IMR-90 (cell line): ENCODE results near the gene PADI1. TPM values are rescaled to one million over a fixed set of nuclear protein-coding genes. Genes with fewer than 3 reads are reported as not detected.

Source experiments
- ATAC-seq: fragments of 200-7000 bp; cut with Tn5 transposase; 2 replicates; pipeline ENCODE4 v1.9.1; 2020; ENCODE audit warnings: low read depth, mild to moderate bottlenecking, moderate library complexity
- BruUV-seq: library from RNA; stranded (reverse); fragments of 400-500 nt; replicated peaks from 2 replicates; lab custom pipeline; 2021; lab: Mats Ljungman, UMichigan
- CTCF ChIA-PET: fragments of 300-600 bp; formaldehyde crosslinking; extraction: SDS; loops from one replicate; lab custom pipeline; 2021; ENCODE audit warnings: antibody characterized with exemption; lab: Yijun Ruan, JAX
- POLR2A ChIA-PET: fragments of 300-600 bp; sonication (Branson Sonifier 250); formaldehyde crosslinking; loops from one replicate; lab custom pipeline; 2022; ENCODE audit warnings: antibody characterized with exemption; ENCODE audit not compliant: unreplicated experiment; lab: Charles Lee
- DNase-seq: peaks from one replicate; pipeline ENCODE4 v3.0.0; 2013
- H2AFZ ChIP-seq: replicated peaks from 2 replicates; pipeline ENCODE3; 2013; ENCODE audit warnings: low read length, mild to moderate bottlenecking; ENCODE audit not compliant: poor library complexity
- H2AK5ac ChIP-seq: 2 replicates; pipeline ENCODE4 v1.6.1; 2013; ENCODE audit warnings: low read depth, low read length, inconsistent platforms
- H2AK9ac ChIP-seq: replicated peaks from 2 replicates; pipeline ENCODE3; 2013; ENCODE audit warnings: mild to moderate bottlenecking, low read depth, low read length, moderate library complexity; ENCODE audit not compliant: poor library complexity
- H2BK120ac ChIP-seq: 2 replicates; pipeline ENCODE4 v1.6.1; 2013; ENCODE audit warnings: low read depth, low read length, inconsistent platforms
- H2BK15ac ChIP-seq: 3 replicates; pipeline ENCODE4 v1.6.1; 2013; ENCODE audit warnings: low read depth, low read length, inconsistent platforms
- H2BK20ac ChIP-seq: 2 replicates; pipeline ENCODE4 v1.6.1; 2013; ENCODE audit warnings: low read depth, mild to moderate bottlenecking, inconsistent platforms, low read length, moderate library complexity
- H2BK5ac ChIP-seq: 2 replicates; pipeline ENCODE4 v1.6.1; 2013; ENCODE audit warnings: mild to moderate bottlenecking, low read depth, low read length, inconsistent platforms; ENCODE audit not compliant: poor library complexity, severe bottlenecking
- H3K14ac ChIP-seq: replicated peaks from 2 replicates; pipeline ENCODE4 v1.6.1; 2013; ENCODE audit warnings: low read depth, low read length, inconsistent platforms
- H3K18ac ChIP-seq: 2 replicates; pipeline ENCODE4 v1.6.1; 2013; ENCODE audit warnings: low read depth, low read length, control low read depth
- H3K23ac ChIP-seq: 2 replicates; pipeline ENCODE4 v1.6.1; 2013; ENCODE audit warnings: low read depth, low read length, inconsistent platforms
- H3K27ac ChIP-seq: 2 replicates; pipeline ENCODE4 v1.5.1; 2013; ENCODE audit warnings: mild to moderate bottlenecking, control low read depth, low read length; ENCODE audit not compliant: insufficient read depth
- H3K27me3 ChIP-seq: 2 replicates; pipeline ENCODE4 v1.6.1; 2013; ENCODE audit warnings: low read length; ENCODE audit not compliant: control insufficient read depth, insufficient read depth
- H3K36me3 ChIP-seq: 2 replicates; pipeline ENCODE4 v1.6.1; 2013; ENCODE audit warnings: low read length, mixed read lengths; ENCODE audit not compliant: control insufficient read depth, insufficient read depth
- H3K4ac ChIP-seq: 2 replicates; pipeline ENCODE4 v1.6.1; 2013; ENCODE audit warnings: low read depth, low read length, inconsistent platforms
- H3K4me1 ChIP-seq: 2 replicates; pipeline ENCODE4 v1.6.1; 2013; ENCODE audit warnings: low read length, mixed read lengths; ENCODE audit not compliant: control insufficient read depth, insufficient read depth
- H3K4me2 ChIP-seq: 2 replicates; pipeline ENCODE4 v1.6.1; 2013; ENCODE audit warnings: low read depth, mild to moderate bottlenecking, control low read depth, low read length, moderate library complexity
- H3K4me3 ChIP-seq: 2 replicates; pipeline ENCODE4 v1.5.1; 2013; ENCODE audit warnings: low read depth, mild to moderate bottlenecking, control low read depth, low read length, moderate library complexity; ENCODE audit not compliant: insufficient read depth
- H3K56ac ChIP-seq: 2 replicates; pipeline ENCODE4 v1.6.1; 2013; ENCODE audit warnings: low read length, inconsistent platforms; ENCODE audit not compliant: insufficient read depth; ENCODE audit errors: extremely low read depth
- H3K79me1 ChIP-seq, 2 experiments: 2 replicates each; pipeline ENCODE4 v1.6.1; 2013; ENCODE audit warnings: low read length in 2 of 2, inconsistent platforms in 1 of 2, low read depth in 1 of 2
- H3K9ac ChIP-seq: 2 replicates; pipeline ENCODE4 v1.6.1; 2013; ENCODE audit warnings: low read depth, low read length, control low read depth
- H3K9me1 ChIP-seq: 2 replicates; pipeline ENCODE4 v1.6.1; 2013; ENCODE audit warnings: low read length, inconsistent platforms; ENCODE audit not compliant: insufficient read depth
- H3K9me3 ChIP-seq: 2 replicates; pipeline ENCODE4 v1.6.1; 2013; ENCODE audit warnings: low read length; ENCODE audit not compliant: control insufficient read depth, insufficient read depth
- H4K20me1 ChIP-seq: 2 replicates; pipeline ENCODE4 v1.6.1; 2013; ENCODE audit warnings: low read length, inconsistent platforms; ENCODE audit not compliant: insufficient read depth
- H4K5ac ChIP-seq: 2 replicates; pipeline ENCODE4 v1.6.1; 2013; ENCODE audit warnings: mild to moderate bottlenecking, low read depth, low read length, control low read depth
- H4K8ac ChIP-seq, 2 experiments: 2 replicates each; pipeline ENCODE4 v1.6.1; 2013; ENCODE audit warnings: low read depth in 2 of 2, low read length in 2 of 2, control low read depth in 1 of 2, inconsistent platforms in 1 of 2
- H4K91ac ChIP-seq: 2 replicates; pipeline ENCODE4 v1.6.1; 2013; ENCODE audit warnings: low read depth, low read length, inconsistent platforms; ENCODE audit not compliant: insufficient read depth
- RCOR1 ChIP-seq: IDR thresholded peaks from 2 replicates; pipeline ENCODE4 v1.6.1; 2012; ENCODE audit warnings: mild to moderate bottlenecking, low read length, improper control_type of control experiment; ENCODE audit not compliant: insufficient replicate concordance
- WGBS, 2 experiments: methylation state at CpG; one replicate each; pipeline versions ENCODE4 v1.1.5 to v1.1.7; 2013; ENCODE audit warnings: missing lambda C conversion rate in 2 of 2; ENCODE audit not compliant: insufficient read length in 1 of 2; ENCODE audit errors: extremely low coverage in 2 of 2; 5-methylcytosine and 5-hydroxymethylcytosine counted together
- dilution Hi-C: fragments of 300-500 bp; cut with HindIII; formaldehyde crosslinking; loops from one replicate; pipeline ENCODE4 v1.14.3; 2018; ENCODE audit warnings: low sequenced_read_pairs; ENCODE audit not compliant: unreplicated experiment
- in situ Hi-C: fragments of 300-500 bp; cut with MboI; formaldehyde crosslinking; loops from 3 replicates; pipeline ENCODE4 v1.14.3; 2019; ENCODE audit warnings: low sequenced_read_pairs, inconsistent platforms, mixed read lengths
- intact Hi-C: fragments of 100-400 bp; cut with micrococcal nuclease; formaldehyde crosslinking; loops from 2 replicates; pipeline ENCODE4 v1.10.0; 2022
- polyA plus RNA-seq, 3 experiments: library from polyadenylated mRNA; depleted of rRNA; stranded (reverse); fragments of >200 nt; gene quantifications; 2 replicates each; pipeline ENCODE4 v1.2.3, GENCODE V29; 2012; ENCODE audit warnings: low replicate concordance in 1 of 3
- total RNA-seq: library from RNA; depleted of rRNA; stranded (reverse); fragments of >200 nt; gene quantifications from 2 replicates; pipeline ENCODE4 v1.2.3, GENCODE V29; 2012

PADI1 gene
- total and polyA plus RNA-seq, 2 of the 4 experiments (the other 2 are of a cell fraction), result 0.17 TPM; not detected in 1

DNA sequence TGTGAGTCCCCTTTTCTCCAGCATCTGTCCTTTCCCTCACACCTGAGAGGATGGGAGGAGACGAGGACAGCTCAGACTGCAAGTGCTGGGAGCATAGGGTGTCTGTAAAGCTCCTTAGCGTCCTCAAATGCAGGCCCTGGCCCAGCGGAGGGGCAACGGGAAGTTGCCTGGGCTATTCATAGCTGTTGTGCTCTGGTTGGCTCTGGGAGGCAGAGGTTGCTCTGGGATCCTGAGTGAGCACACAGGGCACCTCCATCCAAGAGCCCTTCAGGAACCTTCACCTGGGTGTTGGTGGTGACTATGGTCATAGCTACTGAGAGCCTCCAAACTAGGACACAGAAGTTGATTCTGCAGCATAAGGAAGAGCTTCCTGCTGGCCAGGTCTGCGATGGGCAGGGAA, 2.6 kb downstream of the PADI1 start:
- Histone ChIP-seq H2AFZ (peak overlapping the region; percentile 17), H4K8ac (no peak overlapping the region; a peak in 1 of 4 replicates), H4K5ac (no peak overlapping the region), H2BK120ac (peak overlapping the region; percentile 71), H2BK5ac (no peak overlapping the region), H2AK9ac (peak overlapping the region; percentile 88), H3K36me3 (no peaks in the 10 kb centered on the region), H3K4me1 (peaks cover 4% of the 10 kb centered on the region), H4K20me1 (no peaks in the 10 kb centered on the region), H3K9me3 (no peaks in the 10 kb centered on the region), H3K79me1 (no peaks in the 10 kb centered on the region), H3K56ac (no peak overlapping the region), H3K27ac (no peak overlapping the region), H3K4me3 (no peak overlapping the region), H2AK5ac (peak overlapping the region; percentile 8; the same call in 1 of the 2 replicates), H3K4me2 (no peak overlapping the region), H3K18ac (no peak overlapping the region), H3K27me3 (peaks cover 6% of the 10 kb centered on the region), H2BK20ac (peak overlapping the region; percentile 84), H4K91ac (peak overlapping the region; percentile 51), H3K23ac (no peak overlapping the region), H3K4ac (peak overlapping the region; percentile 72), H3K9me1 (peaks cover 16% of the 10 kb centered on the region; the same call in 1 of the 2 replicates), H3K14ac (0 out of 2 replicates have a peak overlapping the region, but pooled peaks have one; percentile 21), H2BK15ac (0 out of 3 replicates have a peak overlapping the region, but pooled peaks have one; percentile 43), H3K9ac (no peak overlapping the region)
- ChIA-PET CTCF (interaction anchor here (0.6 kb wide), 1 partner anchor 36 kb away, joined by 3 read pairs; no protein-coding TSS in a partner anchor), POLR2A (no interaction called here)
- ATAC-seq (no peak), DNase-seq (no peak)
- 86% methylated on average over 2 of the region's 5 CpGs; no CpG with 5 or more reads in 1 of the 2 experiments for WGBS, 2 experiments
- in situ Hi-C loops, result no loop called here
- intact Hi-C loops, result no loop called here
- dilution Hi-C loops, result no loop called here
- TF ChIP-seq RCOR1, result no peak
- BruUV-seq, result no TSS peak
